ENCODE measurements around the gene RPH3AL.

The RPH3AL gene

GRCh38 chr17:259341-259976 is 93.1 kb downstream of the RPH3AL start:
- no peak for ATAC-seq
- TF ChIP-seq POU6F1 (CRISPR knock-in tag; IDR thresholded peaks at IDR 0.05; ENCODE audit: borderline replicate concordance, low read depth): no peak
- TF ChIP-seq ZNF8 (CRISPR knock-in tag; IDR thresholded peaks at IDR 0.05): no peak
- no peak for TF ChIP-seq CSDC2 (CRISPR knock-in tag; IDR thresholded peaks at IDR 0.05)
- no peak for TF ChIP-seq TOX (CRISPR knock-in tag; IDR thresholded peaks at IDR 0.05; ENCODE audit: borderline replicate concordance)
- TF ChIP-seq SNAI2 (CRISPR knock-in tag; IDR thresholded peaks at IDR 0.05): no peak
- no peak for TF ChIP-seq ZFP3 (CRISPR knock-in tag; IDR thresholded peaks at IDR 0.05)
- no peak for TF ChIP-seq GLIS3 (CRISPR knock-in tag; IDR thresholded peaks at IDR 0.05)
- TF ChIP-seq ESRRG (CRISPR knock-in tag; IDR thresholded peaks at IDR 0.05): no peak
- no peak for TF ChIP-seq TCF4 (CRISPR knock-in tag; IDR thresholded peaks at IDR 0.05; ENCODE audit: borderline replicate concordance)
- TF ChIP-seq ZC3H10 (CRISPR knock-in tag; IDR thresholded peaks at IDR 0.05): no peak
- TF ChIP-seq PATZ1 (CRISPR knock-in tag; IDR thresholded peaks at IDR 0.05; ENCODE audit: borderline replicate concordance): no peak
- TF ChIP-seq RARB (CRISPR knock-in tag; IDR thresholded peaks at IDR 0.05): no peak

- TF ChIP-seq ZNF70 (CRISPR knock-in tag; IDR thresholded peaks at IDR 0.05): no peak
- no peak for TF ChIP-seq GLIS3 (CRISPR knock-in tag; IDR thresholded peaks at IDR 0.05)
- no peak for TF ChIP-seq ESRRG (CRISPR knock-in tag; IDR thresholded peaks at IDR 0.05)
- TF ChIP-seq ZC3H10 (CRISPR knock-in tag; IDR thresholded peaks at IDR 0.05): no peak
- TF ChIP-seq RARB (CRISPR knock-in tag; IDR thresholded peaks at IDR 0.05): no peak
- TF ChIP-seq POU6F1 (CRISPR knock-in tag; IDR thresholded peaks at IDR 0.05; ENCODE audit: borderline replicate concordance, low read depth): no peak
- no peak for TF ChIP-seq ZNF8 (CRISPR knock-in tag; IDR thresholded peaks at IDR 0.05)
- no peak for TF ChIP-seq CREB5 (CRISPR knock-in tag; IDR thresholded peaks at IDR 0.05; ENCODE audit: low read depth)
- TF ChIP-seq ZFP3 (CRISPR knock-in tag; IDR thresholded peaks at IDR 0.05): no peak
- no peak for TF ChIP-seq BACH2 (CRISPR knock-in tag; IDR thresholded peaks at IDR 0.05; ENCODE audit: borderline replicate concordance)
- no peak for TF ChIP-seq ISL1 (CRISPR knock-in tag; IDR thresholded peaks at IDR 0.05)
- ATAC-seq: no peak
Measured at GRCh38 chr17:258906-259305, 93.7 kb downstream of the RPH3AL start.

- no peak for ATAC-seq
Measured at GRCh38 chr17:258045-258734, 94.4 kb downstream of the RPH3AL start.

More at GRCh38 chr17:258045-258734, 94.4 kb downstream of the RPH3AL start:
- TF ChIP-seq PPARA (CRISPR knock-in tag; IDR thresholded peaks at IDR 0.05; ENCODE audit: borderline replicate concordance): no peak
- TF ChIP-seq SNAI2 (CRISPR knock-in tag; IDR thresholded peaks at IDR 0.05): no peak
- no peak for TF ChIP-seq POU6F1 (CRISPR knock-in tag; IDR thresholded peaks at IDR 0.05; ENCODE audit: borderline replicate concordance, low read depth)
- no peak for TF ChIP-seq ARNTL (CRISPR knock-in tag; IDR thresholded peaks at IDR 0.05; ENCODE audit: borderline replicate concordance, low read depth)
- TF ChIP-seq ZNF8 (CRISPR knock-in tag; IDR thresholded peaks at IDR 0.05): no peak
- TF ChIP-seq ZNF565 (CRISPR knock-in tag; conservative IDR thresholded peaks at IDR 0.05; ENCODE audit: low read depth): no peak
- no peak for TF ChIP-seq CSRNP3 (CRISPR knock-in tag; IDR thresholded peaks at IDR 0.05)
